Measurements from ENCODE around the gene AGK.
"Not testable (repeated sequence)": the region's sequence is repeated elsewhere in the genome, so short reads cannot be mapped to it uniquely, and the experiment has no call there.

Gene AGK

GRCh38 chr7:141685285-141686023 is 134.2 kb downstream of the AGK start:
- Mint-ChIP-seq H3K36me3 (ENCODE audit: insufficient read depth) (peaks cover 28% of the 10 kb centered on the region), H3K27me3 (no peaks in the 10 kb centered on the region), H3K27ac (ENCODE audit: low read depth) (no peak overlapping the region), H3K9me3 (no peaks in the 10 kb centered on the region), H3K4me1 (peaks cover 20% of the 10 kb centered on the region), H3K4me3 (no peak overlapping the region)
- DNase-seq (ENCODE audit: low spot score in 2 of 2) (no peak), ATAC-seq (replicated peaks; ENCODE audit: extremely low read depth, poor library complexity, severe bottlenecking) (no peak)

DNA sequence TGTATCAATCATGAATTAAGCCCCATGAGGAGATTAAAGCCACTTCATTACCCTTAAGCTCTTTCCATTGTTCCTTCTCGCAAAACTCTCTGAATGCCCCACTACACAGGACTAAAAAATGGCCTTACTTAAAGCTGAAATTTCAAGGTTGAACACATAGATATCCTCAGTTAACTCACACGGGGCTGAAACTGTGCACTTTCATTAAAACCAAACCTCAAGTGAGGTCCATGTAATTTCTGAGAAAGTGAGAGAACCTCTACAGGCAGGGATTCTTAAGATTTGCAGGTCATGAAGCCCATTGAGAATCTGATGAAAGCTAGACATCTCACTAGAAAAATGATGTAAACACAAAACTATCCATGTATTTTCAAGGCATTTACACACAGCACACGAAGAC is 134.9 kb downstream of the AGK start:
- H3K36me3 Mint-ChIP-seq (ENCODE audit: insufficient read depth) = peaks cover 28% of the 10 kb centered on the region
- ATAC-seq (replicated peaks; ENCODE audit: extremely low read depth, poor library complexity, severe bottlenecking) (no peak), DNase-seq (ENCODE audit: low spot score in 2 of 2) (no peak)

DNA sequence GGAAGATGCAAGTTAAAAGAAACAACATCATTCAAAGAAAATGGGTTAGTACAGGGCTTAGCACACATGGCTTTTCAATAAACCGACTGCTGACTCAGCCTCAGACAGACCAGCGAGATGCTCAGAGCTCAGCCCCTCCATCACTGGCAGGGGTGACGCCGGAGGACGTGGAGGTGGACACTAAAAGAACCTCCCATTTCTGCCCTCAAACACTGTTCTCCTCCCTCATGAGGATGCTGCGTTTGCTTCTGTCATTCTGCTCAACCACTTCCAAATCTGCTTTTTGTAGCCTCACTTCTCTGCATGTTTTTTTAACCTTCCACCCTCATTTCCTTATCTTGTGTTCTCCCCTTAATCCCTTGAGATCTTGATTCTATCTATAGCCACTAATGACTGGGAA is 135.5 kb downstream of the AGK start:
- H3K27ac Mint-ChIP-seq (ENCODE audit: low read depth) = no peak overlapping the region
- DNase-seq (ENCODE audit: low spot score in 2 of 2) (no peak), ATAC-seq (replicated peaks; ENCODE audit: extremely low read depth, poor library complexity, severe bottlenecking) (no peak)
- peaks cover 28% of the 10 kb centered on the region for H3K36me3 Mint-ChIP-seq (ENCODE audit: insufficient read depth)
- no peaks in the 10 kb centered on the region for H3K27me3 Mint-ChIP-seq
- H3K9me3 Mint-ChIP-seq = no peaks in the 10 kb centered on the region
- H3K4me3 Mint-ChIP-seq = no peak overlapping the region
- peaks cover 21% of the 10 kb centered on the region for H3K4me1 Mint-ChIP-seq

More for the DNA sequence above, 134.9 kb downstream of the AGK start:
- Mint-ChIP-seq H3K27ac (ENCODE audit: low read depth) (no peak overlapping the region), H3K27me3 (no peaks in the 10 kb centered on the region), H3K4me1 (peaks cover 21% of the 10 kb centered on the region), H3K4me3 (no peak overlapping the region), H3K9me3 (no peaks in the 10 kb centered on the region)

- Mint-ChIP-seq H3K9me3 (no peaks in the 10 kb centered on the region), H3K4me1 (peaks cover 30% of the 10 kb centered on the region), H3K27me3 (no peaks in the 10 kb centered on the region), H3K27ac (ENCODE audit: low read depth) (no peak overlapping the region), H3K36me3 (ENCODE audit: insufficient read depth) (peaks cover 23% of the 10 kb centered on the region), H3K4me3 (no peak overlapping the region)
- DNase-seq (ENCODE audit: low spot score in 2 of 2) (no peak), ATAC-seq (replicated peaks; ENCODE audit: extremely low read depth, poor library complexity, severe bottlenecking) (no peak)
These were observed 136.8 kb downstream of the AGK start for GRCh38 chr7:141688043-141688442.

DNA sequence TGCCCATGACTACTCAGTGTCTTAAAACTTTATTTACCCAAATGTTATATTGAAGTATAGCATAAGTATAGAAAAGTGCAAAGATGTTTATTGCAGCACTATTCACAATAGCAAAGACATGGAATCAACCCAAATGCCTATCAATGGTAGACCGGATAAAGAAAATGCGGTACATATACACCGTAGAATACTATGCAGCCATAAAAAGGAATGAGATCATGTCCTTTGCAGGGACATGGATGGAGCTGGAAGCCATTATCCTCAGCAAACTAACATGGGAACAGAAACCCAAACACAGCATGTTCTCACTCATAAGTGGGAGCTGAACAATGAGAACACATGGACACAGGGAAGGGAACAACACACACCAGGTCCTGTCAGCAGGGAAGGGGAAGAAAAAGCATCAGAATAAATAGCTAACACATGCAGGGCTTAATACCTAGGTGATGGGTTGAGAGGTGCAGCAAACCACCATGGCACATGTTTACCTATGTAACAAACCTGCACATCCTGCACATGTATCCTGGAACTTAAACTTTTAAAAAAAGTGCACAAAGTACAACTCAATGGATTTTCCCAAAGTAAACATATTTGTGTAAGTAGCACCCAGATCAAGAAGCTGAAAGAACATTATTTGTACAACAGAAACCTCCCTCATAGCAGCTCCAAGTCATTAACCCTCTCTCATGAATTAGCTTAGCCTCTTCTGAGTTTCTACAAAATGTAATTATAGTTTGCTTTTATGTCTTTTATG is 138.0 kb downstream of the AGK start:
- not testable (repeated sequence) for ATAC-seq (replicated peaks; ENCODE audit: extremely low read depth, poor library complexity, severe bottlenecking); H3K27me3 Mint-ChIP-seq; H3K9me3 Mint-ChIP-seq; H3K27ac Mint-ChIP-seq (ENCODE audit: low read depth); H3K4me3 Mint-ChIP-seq; DNase-seq (ENCODE audit: low spot score in 2 of 2)
- H3K4me1 Mint-ChIP-seq = peaks cover 38% of the 10 kb centered on the region
- H3K36me3 Mint-ChIP-seq (ENCODE audit: insufficient read depth) = peaks cover 19% of the 10 kb centered on the region

GRCh38 chr7:141691540-141691939 is 140.3 kb downstream of the AGK start:
- H3K27me3 Mint-ChIP-seq = no peaks in the 10 kb centered on the region
- H3K4me3 Mint-ChIP-seq = no peak overlapping the region
- H3K4me1 Mint-ChIP-seq = peaks cover 58% of the 10 kb centered on the region
- no peak overlapping the region for H3K27ac Mint-ChIP-seq (ENCODE audit: low read depth)
- DNase-seq (ENCODE audit: low spot score in 2 of 2) = no peak
- no peaks in the 10 kb centered on the region for H3K9me3 Mint-ChIP-seq
- ATAC-seq (replicated peaks; ENCODE audit: extremely low read depth, poor library complexity, severe bottlenecking) = no peak
- peaks cover 7% of the 10 kb centered on the region for H3K36me3 Mint-ChIP-seq (ENCODE audit: insufficient read depth)

DNA sequence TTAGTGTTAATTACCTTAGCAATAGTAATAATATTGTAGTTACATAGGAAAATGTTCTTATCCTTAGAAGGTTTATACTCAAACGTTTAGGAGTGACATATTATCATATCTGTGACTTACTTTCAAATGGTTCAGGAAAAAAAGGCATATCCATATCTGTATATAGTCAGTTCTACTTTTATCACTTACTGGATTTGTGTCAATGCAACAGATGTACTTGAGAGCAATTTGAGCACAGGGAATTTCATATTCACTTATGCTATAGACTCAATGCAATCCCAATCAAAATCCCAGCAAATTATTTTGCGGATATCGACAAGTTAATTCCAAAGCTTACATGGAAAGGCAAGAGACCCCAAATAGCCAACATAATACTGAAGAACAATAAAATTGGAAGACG is 140.8 kb downstream of the AGK start:
- peaks cover 7% of the 10 kb centered on the region for H3K36me3 Mint-ChIP-seq (ENCODE audit: insufficient read depth)
- no peaks in the 10 kb centered on the region for H3K27me3 Mint-ChIP-seq
- no peak overlapping the region for H3K27ac Mint-ChIP-seq (ENCODE audit: low read depth)
- peaks cover 57% of the 10 kb centered on the region for H3K4me1 Mint-ChIP-seq
- DNase-seq (ENCODE audit: low spot score in 2 of 2) (no peak), ATAC-seq (replicated peaks; ENCODE audit: extremely low read depth, poor library complexity, severe bottlenecking) (no peak)
- H3K4me3 Mint-ChIP-seq = no peak overlapping the region
- no peaks in the 10 kb centered on the region for H3K9me3 Mint-ChIP-seq

DNA sequence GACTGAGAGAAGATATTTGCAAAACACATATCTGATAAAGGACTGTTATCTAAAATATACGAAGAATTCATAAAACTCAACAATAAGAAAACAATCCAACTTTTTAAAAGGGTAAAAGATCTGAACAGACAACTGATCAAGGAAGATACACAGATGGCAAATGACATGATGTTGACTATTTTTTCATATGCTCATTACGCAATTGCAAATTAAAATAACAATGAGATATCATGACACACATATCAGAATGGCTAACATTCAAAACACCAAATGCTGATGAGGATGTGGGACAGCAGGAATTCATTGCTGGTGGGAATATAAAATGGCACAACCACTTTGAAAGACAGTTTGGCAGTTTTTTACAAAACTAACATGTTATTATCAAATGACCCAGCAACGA is 141.9 kb downstream of the AGK start:
- ATAC-seq (replicated peaks; ENCODE audit: extremely low read depth, poor library complexity, severe bottlenecking) (no peak), DNase-seq (ENCODE audit: low spot score in 2 of 2) (no peak)
- Mint-ChIP-seq H3K4me3 (no peak overlapping the region), H3K4me1 (peaks cover 62% of the 10 kb centered on the region), H3K27ac (ENCODE audit: low read depth) (no peak overlapping the region), H3K36me3 (ENCODE audit: insufficient read depth) (peaks cover 8% of the 10 kb centered on the region), H3K27me3 (no peaks in the 10 kb centered on the region), H3K9me3 (no peaks in the 10 kb centered on the region)

GRCh38 chr7:141695803-141696289 is 144.6 kb downstream of the AGK start:
- H3K27me3 Mint-ChIP-seq = no peaks in the 10 kb centered on the region
- H3K4me3 Mint-ChIP-seq = no peak overlapping the region
- no peak for ATAC-seq (replicated peaks; ENCODE audit: extremely low read depth, poor library complexity, severe bottlenecking)
- no peak for DNase-seq (ENCODE audit: low spot score in 2 of 2)
- peaks cover 11% of the 10 kb centered on the region for H3K36me3 Mint-ChIP-seq (ENCODE audit: insufficient read depth)
- H3K4me1 Mint-ChIP-seq = peaks cover 76% of the 10 kb centered on the region
- H3K9me3 Mint-ChIP-seq = no peaks in the 10 kb centered on the region
- H3K27ac Mint-ChIP-seq (ENCODE audit: low read depth) = no peak overlapping the region

GRCh38 chr7:141696348-141696747 is 145.1 kb downstream of the AGK start:
- ATAC-seq (replicated peaks; ENCODE audit: extremely low read depth, poor library complexity, severe bottlenecking) = no peak
- H3K9me3 Mint-ChIP-seq = no peaks in the 10 kb centered on the region
- H3K36me3 Mint-ChIP-seq (ENCODE audit: insufficient read depth) = peaks cover 15% of the 10 kb centered on the region
- no peak overlapping the region for H3K27ac Mint-ChIP-seq (ENCODE audit: low read depth)
- H3K4me1 Mint-ChIP-seq = peaks cover 79% of the 10 kb centered on the region
- no peak for DNase-seq (ENCODE audit: low spot score in 2 of 2)
- no peak overlapping the region for H3K4me3 Mint-ChIP-seq
- H3K27me3 Mint-ChIP-seq = no peaks in the 10 kb centered on the region

DNA sequence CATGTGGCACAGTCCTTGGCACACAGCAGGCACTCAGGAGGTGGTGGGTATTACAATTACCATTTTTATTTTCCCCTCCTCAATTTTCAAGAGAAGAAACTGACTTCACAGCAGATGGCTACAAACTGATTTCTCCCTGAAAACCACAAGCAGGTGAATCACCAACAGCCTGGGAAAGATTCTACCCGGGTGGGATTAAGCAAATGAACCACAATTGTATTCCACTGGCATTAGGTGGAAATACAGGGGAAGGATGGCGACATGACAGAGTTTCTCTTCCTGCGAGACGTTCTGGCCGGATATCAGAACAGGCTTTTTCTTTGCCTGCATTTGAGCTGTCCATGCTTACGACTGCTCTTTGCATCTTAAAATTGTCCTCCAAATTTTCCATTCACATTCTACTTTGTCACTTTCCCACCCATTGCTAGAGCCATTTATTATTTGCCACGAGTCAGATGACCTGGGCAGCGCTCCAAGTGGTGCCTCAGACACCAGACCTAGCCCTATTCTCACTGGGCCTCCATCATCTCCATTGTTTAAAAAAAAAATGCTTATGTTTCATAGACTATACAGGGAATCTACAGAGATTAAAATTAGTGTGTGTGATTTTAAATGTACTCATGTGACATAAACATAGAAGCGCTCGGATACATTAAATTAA is 146.1 kb downstream of the AGK start:
- ATAC-seq (replicated peaks; ENCODE audit: extremely low read depth, poor library complexity, severe bottlenecking) (no peak), DNase-seq (ENCODE audit: low spot score in 2 of 2) (no peak)
- H3K27me3 Mint-ChIP-seq = no peaks in the 10 kb centered on the region
- H3K27ac Mint-ChIP-seq (ENCODE audit: low read depth) = no peak overlapping the region
- H3K36me3 Mint-ChIP-seq (ENCODE audit: insufficient read depth) = peaks cover 19% of the 10 kb centered on the region
- H3K9me3 Mint-ChIP-seq = no peaks in the 10 kb centered on the region
- H3K4me3 Mint-ChIP-seq = no peak overlapping the region
- H3K4me1 Mint-ChIP-seq = peaks cover 76% of the 10 kb centered on the region

DNA sequence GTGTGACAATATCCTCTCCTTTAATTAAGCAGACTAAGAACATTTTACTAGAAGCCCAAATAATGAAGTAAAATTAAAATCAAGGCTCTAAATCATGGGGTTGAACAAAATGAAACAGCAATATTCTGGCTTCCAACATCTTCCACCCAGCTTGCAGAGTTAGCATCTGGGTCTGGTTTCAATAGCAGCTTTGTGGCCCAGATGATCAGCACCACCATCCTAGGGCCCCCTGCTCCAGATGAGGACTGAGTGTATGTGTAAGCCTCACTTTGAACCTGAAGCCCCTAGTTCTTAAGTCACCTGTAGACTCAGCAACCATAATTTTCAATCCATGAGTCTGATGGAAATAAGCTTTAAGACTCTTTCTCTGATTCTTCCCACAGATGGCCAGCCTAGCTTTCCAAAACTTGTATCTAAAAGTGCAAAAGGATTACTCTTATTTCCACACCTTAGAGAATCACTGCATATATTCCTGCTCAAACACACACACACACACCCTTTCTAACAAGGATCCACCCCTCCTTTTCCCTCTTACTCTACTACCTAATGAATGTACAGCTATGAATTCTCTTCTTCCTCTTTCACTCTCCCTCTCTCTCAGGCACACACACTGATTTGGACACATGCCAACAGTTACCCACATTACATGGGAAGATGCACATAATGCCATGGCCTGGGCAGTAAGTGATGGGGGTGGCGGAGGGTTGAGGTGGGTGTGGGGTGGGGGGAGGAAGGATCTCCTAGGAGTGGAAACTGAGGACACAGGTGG is 147.2 kb downstream of the AGK start:
- no peak for ATAC-seq (replicated peaks; ENCODE audit: extremely low read depth, poor library complexity, severe bottlenecking)
- no peak overlapping the region for H3K4me3 Mint-ChIP-seq
- no peak overlapping the region for H3K27ac Mint-ChIP-seq (ENCODE audit: low read depth)
- no peaks in the 10 kb centered on the region for H3K27me3 Mint-ChIP-seq
- DNase-seq (ENCODE audit: low spot score in 2 of 2) = no peak
- H3K9me3 Mint-ChIP-seq = no peaks in the 10 kb centered on the region
- peaks cover 17% of the 10 kb centered on the region for H3K36me3 Mint-ChIP-seq (ENCODE audit: insufficient read depth)
- peaks cover 73% of the 10 kb centered on the region for H3K4me1 Mint-ChIP-seq
